Astrocyte of the hippocampus (primary cell): ENCODE data around the gene CTNNAL1.
"Not testable (repeated sequence)": the region's sequence is repeated elsewhere in the genome, so short reads cannot be mapped to it uniquely, and the experiment has no call there.

ENCODE experiments used
- DNase-seq: peaks from one replicate; pipeline ENCODE4 v3.0.0; 2011; ENCODE audit warnings: low read depth, low spot score

CTNNAL1 gene

DNA sequence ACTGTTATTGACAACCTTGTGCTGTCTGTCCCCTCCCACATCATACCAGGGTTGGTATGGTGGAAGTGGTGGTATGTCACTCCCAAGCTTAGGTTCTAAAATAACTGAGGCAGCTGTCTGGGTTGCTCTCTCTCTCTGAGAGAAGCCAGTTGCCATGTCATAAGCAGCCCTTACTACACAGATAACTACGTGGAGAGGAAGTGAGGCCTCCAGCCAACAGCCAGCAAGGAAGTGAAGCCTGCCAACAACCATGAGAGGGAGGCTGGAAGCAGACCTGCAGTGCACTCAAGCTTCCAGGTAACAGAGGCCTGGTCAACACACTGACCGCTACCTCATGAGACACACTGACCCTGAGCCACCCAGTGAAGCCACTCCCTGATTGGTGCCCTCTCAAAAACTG is 18.6 kb downstream of the CTNNAL1 start:
- no peak for DNase-seq

DNA sequence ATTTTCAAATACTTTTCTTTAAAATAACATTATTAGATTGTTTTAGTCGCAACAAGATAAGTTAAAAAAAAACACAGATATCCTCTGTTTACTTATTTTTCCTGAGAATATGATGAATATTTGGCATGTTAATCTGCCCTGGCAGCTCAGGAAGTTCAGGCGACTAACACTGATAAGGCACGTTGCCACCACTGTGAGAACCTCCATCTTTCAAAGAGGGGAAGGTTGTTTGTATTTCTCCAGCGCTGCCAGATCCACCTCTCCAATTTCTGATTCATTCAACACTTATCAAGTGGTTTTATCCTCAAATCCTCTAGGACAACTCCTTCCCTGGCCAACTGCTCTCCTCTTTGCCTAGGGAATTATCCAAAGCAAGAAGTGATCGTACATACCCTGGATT is 21.8 kb downstream of the CTNNAL1 start:
- DNase-seq = peak; percentile 37

DNA sequence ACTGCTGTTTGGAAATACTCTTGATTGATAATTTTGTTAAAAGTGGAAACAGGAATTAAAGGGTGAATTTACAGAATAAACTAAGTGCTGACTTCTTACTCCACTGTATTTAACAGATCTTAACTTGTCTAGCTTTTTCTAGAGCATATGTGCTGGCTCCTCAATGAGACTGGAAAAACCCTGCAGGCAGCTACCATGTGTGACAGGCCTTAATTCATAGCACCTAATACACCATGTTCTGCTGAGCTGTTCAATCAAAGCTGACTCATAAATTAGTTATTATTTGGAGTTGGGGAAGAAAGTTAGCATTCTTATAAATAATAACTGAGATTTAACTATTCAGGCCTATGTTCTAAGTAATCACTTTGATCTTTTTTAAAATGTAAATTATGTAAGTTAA is 29.4 kb downstream of the CTNNAL1 start:
- DNase-seq = no peak

DNA sequence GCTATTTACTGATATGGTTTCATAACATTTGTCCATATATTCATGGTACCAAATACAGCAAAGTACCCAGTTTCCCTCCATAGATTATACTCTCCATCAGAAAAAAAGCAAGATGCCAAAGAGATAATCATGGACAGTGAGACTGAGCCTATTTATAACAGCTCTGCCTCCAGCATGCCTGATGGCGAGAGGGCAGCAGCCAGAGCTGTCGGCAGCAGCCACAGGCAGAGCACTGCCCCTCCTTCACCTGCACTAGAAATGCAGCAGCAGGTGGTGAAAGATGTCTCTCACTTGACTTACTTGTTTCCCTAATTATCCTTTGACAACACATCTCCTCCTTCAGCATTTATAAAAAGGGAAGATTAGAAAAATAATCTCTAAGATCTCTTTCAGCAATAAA is 32.4 kb downstream of the CTNNAL1 start:
- DNase-seq = no peak

DNA sequence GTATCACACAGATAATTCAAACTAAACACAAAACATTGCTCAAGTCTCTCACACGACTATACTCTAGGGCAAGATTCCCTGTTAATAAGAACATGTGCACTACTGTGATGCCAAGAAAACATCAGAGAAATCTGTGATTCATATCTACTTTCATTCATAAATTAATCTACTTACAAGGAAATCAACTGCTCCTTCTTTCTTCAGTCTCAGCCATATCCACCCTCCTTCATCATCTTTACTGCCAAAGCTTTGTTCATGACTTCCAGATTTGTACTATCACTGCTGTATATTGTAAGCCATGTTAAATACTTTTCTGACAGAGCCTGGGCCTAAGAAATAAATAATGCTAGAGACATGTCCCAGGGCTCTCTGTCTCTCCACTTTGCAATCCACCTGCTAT is 35.1 kb downstream of the CTNNAL1 start:
- no peak for DNase-seq

DNA sequence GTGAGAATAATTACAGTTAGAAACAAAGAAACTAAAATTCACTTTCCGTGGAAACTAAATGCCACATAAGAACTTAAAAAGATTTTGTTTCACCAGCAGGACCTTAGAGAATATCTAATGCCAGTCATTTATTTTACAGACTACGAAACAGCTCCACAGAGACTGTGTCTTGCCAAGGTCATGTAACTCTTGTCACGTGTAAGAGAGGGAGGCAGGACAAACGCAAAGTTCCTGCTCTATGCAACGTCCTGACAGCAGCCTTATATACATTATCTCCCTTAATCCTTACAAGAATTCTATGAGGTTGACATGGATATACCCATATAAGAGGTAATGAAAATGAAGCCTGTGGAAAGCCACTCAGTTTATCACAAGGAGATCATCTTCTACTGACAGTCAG is 39.4 kb downstream of the CTNNAL1 start:
- DNase-seq = no peak

DNA sequence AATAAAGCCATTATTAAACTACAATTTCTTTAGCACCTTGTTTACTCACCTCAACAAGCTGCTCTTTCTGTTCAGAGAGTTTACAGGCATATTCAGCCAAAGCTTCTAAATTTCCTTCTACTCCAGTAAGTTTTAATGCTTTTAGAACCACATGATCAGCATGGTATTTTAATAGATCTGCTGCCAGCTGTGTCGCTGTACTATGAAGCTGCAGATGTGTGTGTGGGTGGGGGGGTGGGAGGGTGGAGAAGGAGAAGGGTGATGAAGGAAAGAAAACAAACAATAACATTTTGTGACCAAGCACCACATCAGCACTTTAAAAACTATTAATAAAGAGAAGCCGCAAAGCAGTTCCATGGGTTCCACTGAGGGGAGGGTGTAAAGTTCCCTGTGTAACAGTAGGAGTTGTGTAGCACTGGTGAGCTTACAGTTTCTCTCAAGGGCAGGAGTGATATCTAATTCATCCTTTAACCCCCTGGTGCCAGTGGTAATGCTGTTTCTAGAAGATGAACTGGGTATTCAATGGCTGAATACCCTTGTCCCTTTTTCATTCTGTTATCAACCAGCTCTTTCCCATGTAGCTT is 40.6 kb downstream of the CTNNAL1 start:
- DNase-seq = peak; percentile 61

DNA sequence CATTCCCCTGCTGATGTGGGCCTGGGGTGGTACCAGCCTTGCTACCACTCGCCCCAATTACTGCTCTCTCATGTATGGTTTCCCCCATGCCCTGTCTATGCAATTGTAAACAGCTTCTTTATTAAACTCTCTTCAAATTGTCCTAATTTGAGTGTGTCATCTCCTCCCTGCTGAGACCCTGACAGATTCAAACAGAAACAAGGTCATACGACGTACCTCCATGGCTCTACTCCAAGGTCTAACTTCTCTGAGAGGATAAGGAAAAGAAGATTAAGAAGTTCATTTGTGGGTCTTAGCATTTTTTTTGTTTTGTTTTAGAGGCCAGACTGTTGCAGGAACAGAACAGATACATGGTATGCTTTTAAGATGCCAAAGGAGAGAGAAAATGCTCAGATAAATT is 41.1 kb downstream of the CTNNAL1 start:
- DNase-seq = no peak

DNA sequence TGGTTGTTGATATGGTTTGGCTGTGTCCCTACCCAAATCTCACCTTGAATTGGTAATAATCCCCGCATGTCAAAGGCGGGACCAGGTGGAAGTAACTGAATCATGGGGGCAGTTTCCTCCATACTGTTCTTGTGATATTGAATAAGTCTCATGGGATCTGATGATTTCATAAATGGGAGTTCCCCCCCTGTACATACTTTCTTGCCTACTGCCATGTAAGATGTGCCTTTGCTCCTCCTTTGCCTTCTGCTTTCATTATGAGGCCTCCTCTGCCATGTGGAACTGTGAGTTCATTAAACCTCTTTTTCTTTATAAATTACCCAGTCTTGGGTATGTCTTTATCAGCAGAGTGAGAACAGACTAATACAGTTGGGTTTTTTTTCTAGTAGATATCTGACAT is 41.9 kb downstream of the CTNNAL1 start:
- not testable (repeated sequence) for DNase-seq

DNA sequence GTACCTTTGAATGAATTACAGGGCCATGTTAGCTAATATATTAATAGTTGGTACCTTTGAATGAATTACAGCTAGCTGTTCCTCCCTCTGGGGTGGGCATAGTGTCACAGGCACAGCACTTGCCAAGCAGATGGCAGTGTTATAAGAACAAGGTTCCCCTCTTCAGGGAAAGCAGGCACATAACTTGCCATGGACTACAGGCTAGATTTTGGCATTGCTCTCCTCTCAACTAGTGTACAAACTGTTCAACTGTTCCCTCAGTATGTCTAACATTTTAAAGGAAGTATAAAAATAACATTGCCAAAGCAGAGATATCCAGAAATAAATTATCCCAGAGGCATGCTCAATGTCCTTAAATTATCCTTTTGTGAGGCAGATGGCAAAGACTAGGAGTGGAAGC is 45.4 kb downstream of the CTNNAL1 start:
- DNase-seq = no peak

DNA sequence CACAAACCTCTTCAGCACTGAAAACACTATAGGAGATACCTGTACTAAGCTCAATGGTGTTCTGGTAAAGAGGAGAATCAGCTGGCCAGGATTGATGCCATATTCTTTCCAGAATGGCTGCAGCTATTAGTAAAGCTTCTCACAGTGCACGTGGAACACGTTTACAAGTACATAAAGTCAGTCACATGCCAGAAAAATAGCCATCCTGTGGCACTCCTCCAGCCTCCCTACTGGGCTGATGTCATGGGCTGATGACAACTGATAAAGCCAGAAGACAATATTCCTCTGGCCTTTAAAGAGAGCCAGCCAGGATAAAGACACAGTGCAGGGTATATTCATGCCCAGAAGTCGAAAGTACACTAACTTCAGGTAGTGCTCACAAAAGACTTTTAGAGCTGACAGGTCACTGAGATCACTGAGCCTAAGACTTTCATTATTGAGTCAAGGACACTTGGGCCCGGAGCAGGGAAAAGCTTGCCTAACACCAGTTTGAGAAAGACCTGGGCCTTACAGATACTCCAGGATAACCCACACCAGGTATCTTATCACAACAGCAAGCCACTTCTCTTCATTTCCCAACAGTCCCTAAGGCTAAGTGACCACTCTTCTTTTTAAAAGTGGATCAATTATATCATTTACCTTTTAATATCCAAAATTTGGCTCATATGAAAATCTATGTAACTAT is 49.7 kb downstream of the CTNNAL1 start:
- no peak for DNase-seq

DNA sequence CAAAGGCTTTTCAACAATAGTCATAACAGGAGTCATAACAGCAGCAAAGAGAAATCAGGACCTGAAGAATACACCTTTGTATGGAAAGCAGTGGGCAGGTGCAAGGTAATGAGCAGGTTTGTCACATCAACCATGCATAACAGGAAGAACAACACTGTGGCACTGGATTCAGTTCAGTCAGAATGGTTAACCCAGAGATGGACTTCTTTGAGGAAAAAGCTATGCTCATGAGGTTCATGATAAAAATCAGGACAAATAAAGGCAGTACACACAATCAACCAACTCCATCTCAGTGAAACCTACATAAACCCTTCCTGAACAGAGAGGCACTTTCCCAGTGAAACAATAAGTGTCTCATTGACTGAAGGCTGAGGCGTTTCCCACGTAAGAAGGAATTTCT is 52.1 kb downstream of the CTNNAL1 start:
- DNase-seq = no peak

DNA sequence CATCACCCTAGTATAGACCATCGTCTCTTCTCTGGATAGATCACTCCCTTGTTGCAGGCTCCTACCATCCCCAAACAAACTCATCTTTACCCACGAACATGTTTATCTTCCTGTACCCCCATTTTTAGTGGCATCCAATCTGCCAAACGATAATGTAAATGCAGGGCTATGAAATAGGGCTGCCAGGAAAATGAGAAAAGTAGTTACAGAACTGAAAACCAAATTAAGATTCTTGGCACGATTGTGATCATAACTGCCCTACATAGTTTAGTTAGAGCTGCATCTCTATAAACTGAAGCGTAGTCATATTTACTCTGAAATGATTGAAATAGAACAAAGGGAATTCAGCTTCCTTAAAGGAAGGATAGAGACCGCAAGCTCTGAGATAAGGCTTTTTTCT is 53.0 kb downstream of the CTNNAL1 start:
- DNase-seq = no peak

DNA sequence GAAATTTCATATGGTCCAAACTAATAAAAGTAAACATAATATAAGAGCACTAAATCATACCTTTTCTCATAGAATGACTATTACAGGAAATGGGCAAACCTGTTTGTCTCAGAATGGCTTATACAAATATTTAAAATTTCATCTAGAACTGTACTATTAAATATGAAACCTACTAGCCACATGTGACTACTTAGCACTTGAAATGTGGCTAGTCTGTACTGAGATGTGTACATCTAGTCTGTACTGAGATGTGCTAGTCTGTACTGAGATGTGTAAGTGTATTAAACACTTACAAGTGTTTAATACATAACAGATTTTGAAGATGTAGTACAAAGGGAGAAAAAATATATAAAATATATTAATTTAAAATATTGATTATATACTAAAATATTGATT is 56.7 kb downstream of the CTNNAL1 start:
- no peak for DNase-seq

DNA sequence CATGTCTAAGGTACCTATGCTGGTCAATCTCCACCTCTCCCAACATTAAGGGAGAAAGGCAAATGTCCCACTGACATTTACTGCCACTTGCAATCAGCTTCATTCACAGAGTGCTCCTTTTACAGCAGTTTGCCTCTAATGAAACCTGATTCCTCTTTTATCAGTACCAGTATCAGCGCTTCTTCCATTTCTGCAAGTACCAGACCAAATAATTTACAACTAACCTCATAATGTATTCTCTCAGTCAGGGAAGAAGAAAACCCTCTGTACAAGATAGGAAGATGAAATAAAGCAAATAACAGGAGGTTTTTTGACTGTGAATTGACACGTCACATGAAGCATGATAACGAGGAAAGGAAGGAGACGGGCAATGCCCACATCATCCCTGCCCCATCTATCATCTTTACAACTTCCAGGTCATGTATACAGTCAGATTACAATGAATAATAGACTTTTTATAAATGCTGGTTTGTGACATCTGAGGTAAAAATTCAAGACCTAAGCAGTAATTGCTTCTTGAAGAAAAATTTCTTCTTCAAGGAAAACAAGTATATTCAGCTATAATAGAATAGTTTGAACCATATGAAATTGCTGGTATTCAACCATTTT is 57.2 kb downstream of the CTNNAL1 start:
- DNase-seq = no peak

DNA sequence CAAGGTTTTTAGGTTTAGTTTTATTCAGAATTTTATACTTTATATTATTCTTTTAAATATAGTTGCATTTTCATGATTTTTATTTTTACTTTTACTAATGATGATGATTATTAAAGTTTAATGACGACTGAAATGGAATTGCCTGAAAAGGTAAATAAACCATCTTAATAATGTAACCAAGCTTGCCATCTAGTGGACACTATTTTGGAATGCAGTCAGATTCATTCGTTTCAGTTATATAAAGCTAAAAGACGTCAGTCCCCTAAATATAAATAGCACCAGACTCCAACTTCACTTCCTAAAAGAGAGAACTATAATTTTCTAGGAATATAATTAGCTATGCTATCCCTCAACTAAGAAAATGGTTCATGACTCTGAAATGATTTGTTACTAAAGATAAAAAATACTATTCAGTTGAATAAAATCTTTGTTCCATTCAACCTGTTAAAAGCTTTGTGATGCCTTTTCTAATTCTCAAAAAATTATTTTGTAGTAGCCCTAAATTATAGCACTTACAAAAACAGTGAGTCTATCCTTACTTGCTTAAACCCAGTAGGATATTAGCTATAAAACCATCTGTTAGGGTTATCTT is 59.2 kb downstream of the CTNNAL1 start:
- peak; percentile 56 for DNase-seq

DNA sequence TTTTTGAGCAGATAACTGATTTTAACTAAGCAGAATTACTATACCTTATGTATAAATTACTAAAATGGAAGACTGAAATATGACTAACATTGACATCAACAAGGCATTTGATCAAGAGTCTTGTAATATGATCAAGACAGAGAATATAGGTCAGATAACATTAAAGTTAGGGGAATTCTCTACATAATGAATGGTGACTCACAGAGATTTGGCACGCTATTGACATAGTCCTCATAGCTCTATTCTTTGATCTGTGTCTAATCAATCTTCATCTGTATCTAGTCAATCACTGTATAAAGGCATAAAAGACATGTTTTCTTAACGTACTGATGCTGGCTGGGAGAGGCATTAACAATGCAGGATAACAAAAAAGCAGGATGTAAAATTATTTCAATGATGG is 61.7 kb downstream of the CTNNAL1 start:
- DNase-seq = no peak

DNA sequence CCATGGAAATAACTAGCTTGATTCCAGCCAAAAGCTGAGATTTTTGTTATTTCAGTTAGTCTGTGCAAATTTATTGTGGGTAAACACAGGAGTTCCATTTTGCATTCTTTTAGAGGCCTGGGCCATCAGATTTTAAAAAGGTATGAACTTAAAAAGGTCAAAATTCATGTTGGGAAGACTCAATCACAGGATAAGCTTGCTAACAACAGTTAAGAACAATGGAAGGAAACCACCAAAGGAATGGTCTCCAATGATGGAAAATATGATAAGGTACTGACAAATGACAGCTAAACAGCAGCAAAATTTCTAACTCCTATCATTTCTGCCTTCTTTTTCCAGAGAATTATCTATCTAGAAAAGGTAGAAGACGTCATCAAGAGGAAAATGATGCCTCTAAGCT is 63.1 kb downstream of the CTNNAL1 start:
- no peak for DNase-seq

DNA sequence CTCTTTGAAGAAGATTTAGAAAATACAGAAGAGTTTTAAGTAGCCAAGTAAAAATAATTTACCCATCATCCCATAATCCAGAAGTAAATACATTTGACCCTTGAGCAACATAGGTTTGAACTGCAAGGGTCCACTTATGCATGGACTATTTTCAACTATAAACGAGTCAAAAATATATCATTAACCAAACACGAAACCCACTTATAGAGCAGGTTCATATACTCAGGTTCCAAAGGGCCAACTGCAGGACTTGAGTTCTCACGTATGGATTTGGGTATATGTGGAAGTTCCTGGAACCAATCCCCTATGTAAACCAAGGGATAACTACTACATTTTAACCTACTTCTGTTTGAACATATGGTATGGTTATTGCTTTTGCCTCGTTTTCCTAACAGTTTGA is 73.3 kb downstream of the CTNNAL1 start:
- DNase-seq = no peak

DNA sequence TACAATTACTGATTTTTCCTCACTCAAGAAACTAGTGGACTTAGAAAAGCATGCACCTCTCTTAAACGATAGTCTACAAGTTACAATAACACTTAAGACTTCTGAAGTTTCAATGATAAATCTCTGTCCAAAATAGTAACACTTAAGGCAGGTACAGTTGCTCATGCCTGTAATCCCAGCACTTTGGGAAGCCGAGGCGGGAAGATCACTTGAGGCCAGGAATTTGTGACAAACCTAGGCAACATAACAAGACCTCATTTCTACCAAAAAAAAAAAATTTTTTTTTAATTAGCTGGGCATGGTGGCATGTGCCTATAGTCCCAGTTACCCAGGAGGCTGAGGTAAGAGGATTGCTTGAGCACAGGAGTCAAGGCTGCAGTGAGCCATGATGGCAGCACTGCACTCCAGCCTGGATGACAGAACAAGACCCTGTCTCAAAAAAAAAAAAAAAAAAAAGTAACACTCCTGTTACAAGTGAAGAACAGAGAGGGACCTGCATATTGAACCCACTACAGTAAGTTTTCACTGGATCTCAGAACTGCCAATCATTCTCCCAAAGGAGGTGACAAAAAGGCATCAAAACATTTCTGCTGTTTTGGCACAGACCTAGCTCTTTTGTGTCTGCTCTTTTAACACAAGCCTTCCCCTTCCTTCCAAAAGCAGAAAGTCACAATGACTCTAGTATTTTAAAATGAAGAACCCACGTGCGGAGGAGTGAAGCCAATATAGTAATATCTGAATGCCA is 75.6 kb downstream of the CTNNAL1 start:
- no peak for DNase-seq

DNA sequence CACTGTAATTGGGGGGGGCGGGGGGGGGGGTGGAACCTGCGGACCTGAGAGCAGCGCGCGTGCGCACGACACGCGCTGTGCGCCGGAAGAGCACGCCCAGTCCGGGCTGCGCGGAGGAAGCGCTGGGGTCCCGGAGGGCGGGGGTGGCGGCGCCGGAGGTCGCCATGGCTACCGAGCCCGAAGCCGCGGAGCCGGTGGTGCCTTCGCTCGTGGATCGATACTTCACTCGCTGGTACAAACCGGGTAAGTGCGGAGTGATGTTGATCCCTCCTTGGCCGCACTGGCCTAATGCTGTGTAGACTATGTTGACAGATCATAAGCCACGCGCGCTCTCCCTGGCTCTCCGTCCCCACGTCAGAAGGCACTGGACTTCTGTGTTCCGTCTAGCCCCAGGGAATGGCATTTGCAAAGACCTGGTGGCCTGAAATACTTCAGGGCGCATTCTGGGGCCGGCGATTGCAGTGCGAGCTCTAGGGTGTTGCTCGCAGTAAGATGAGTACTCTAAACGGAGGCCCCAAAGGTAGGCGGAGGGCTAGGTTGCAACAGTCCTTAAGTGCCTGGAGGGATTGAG is 78.9 kb downstream of the CTNNAL1 start, which contains the start of gene ABITRAM:
ABITRAM (plus strand) TSS at position 78 of the 571 bp plus-strand sequence; CDS start at position 165, 87 bp downstream.
- DNase-seq = peak; percentile 94
